NCI-H345 treated with DMSO at 0.1 percent for 48 hours (cell line): Measurements from ENCODE around the gene GSPT1.
"Not testable (repeated sequence)": the region's sequence is repeated elsewhere in the genome, so short reads cannot be mapped to it uniquely, and the experiment has no call there.

Experiments used
- DNase-seq: peaks from one replicate; lab custom pipeline; 2025; ENCODE audit not compliant: unreplicated experiment; lab: John Stamatoyannopoulos, UW

Gene GSPT1

GRCh38 chr16:11915644-11916523 is at the start of gene GSPT1:
Gene GSPT1 (minus strand): TSS chr16:11915956. CDS start chr16:11915720, 236 bp downstream.
- peak; percentile 96 for DNase-seq

GRCh38 chr16:11964761-11965551 is 49.2 kb upstream of the GSPT1 start, which contains the start of gene TNFRSF17:
Gene TNFRSF17 (plus strand): TSS chr16:11965210. CDS start chr16:11965325, 115 bp downstream.
- no peak for DNase-seq

DNA sequence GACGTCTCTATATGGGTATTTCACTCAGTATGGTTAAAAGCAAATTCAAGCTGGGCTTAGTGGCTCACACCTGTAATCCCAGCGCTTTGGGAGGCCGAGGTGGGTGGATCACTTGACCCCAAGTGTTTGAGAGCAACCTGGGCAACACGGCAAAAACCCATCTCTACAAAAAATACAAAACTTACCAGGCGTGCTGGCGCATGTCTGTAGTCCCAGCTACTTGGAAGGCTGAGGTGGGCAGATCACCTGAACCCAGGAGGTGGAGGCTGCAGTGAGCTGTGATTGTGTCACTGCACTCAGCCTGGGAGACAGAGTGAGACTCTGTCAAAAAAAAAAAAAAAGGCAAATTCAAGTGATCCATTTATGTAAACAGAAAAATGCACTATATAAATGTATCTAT is 48.0 kb upstream of the GSPT1 start:
- DNase-seq = no peak

GRCh38 chr16:11962978-11963377 is 47.2 kb upstream of the GSPT1 start:
- DNase-seq = not testable (repeated sequence)

- not testable (repeated sequence) for DNase-seq
These were observed 46.7 kb upstream of the GSPT1 start for GRCh38 chr16:11962457-11962856.

GRCh38 chr16:11957591-11958395 is 42.0 kb upstream of the GSPT1 start:
- DNase-seq = no peak

GRCh38 chr16:11956558-11956957 is 40.8 kb upstream of the GSPT1 start:
- DNase-seq = no peak

DNA sequence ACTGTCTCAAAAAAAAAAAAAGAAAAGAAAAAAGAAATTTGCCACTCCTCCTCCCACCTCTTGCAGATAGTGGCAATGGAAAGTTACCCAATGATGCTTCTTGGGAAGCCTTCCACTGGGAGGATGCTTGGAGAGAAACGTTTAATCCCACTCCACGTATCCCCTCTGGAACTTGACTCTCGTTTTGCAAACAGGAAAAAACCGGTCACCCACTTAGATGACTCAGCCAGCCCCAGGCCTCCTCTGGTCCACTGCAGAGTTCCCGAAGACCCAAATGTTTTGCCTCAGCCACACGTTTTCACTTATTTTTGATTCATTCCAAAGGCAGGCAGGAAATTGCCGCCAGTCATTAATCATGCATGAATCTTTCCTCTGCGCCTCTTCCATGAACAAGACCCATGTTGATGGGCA is 40.0 kb upstream of the GSPT1 start:
- DNase-seq = no peak

GRCh38 chr16:11953576-11953975 is 37.8 kb upstream of the GSPT1 start:
- DNase-seq = not testable (repeated sequence)

DNA sequence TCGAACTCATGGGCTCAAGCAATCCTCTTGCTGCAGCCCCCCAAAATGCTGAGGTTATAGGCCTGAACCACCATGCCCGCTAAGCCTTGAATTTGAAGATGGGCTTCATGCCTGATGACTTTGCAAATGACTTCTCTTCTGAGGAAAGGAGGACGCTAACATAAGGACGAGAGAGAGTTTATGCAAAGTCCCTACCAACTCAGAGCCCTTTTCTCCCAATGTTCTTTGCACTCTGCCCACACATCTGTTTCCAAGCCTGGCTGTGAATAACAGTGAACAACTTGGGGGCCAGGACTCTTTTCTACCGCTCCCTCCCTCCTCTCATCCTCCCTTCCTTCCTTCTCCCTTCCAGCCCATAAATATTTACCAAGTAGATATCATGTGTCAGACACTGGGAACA is 34.6 kb upstream of the GSPT1 start:
- no peak for DNase-seq

GRCh38 chr16:11949527-11949926 is 33.8 kb upstream of the GSPT1 start:
- peak; percentile 5 for DNase-seq

GRCh38 chr16:11948819-11949218 is 33.1 kb upstream of the GSPT1 start:
- DNase-seq = no peak

- no peak for DNase-seq
These were observed 30.7 kb upstream of the GSPT1 start for GRCh38 chr16:11946433-11946832.

- DNase-seq = not testable (repeated sequence)
These were observed 26.2 kb upstream of the GSPT1 start, which contains the start of gene NPIPB2 for GRCh38 chr16:11941945-11942344. Gene NPIPB2 (minus strand): TSS chr16:11942045. CDS start chr16:11942045, 0 bp downstream.

DNA sequence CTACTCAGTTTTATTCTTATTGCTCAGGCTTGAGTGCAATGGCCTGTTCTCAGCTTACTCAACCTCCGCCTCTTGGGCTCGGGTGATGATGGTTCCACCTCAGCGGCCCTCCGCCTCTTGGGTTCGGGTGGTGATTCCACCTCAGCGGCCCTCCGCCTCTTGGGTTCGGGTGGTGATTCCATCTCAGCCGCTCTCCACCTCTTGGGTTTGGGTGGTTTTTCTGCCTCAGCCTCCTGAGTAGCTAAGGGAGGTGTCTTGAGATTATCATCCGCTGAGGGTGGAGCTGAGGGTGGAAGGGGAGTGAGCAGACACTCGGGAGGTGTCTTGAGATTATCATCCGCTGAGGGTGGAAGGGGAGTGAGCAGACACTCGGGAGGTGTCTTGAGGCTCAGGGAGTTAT is 11.6 kb upstream of the GSPT1 start:
- not testable (repeated sequence) for DNase-seq

- DNase-seq = not testable (repeated sequence)
These were observed 8.3 kb upstream of the GSPT1 start for GRCh38 chr16:11924046-11924445.

GRCh38 chr16:11916524-11917285 is 949 bp upstream of the GSPT1 start:
- no peak for DNase-seq

DNA sequence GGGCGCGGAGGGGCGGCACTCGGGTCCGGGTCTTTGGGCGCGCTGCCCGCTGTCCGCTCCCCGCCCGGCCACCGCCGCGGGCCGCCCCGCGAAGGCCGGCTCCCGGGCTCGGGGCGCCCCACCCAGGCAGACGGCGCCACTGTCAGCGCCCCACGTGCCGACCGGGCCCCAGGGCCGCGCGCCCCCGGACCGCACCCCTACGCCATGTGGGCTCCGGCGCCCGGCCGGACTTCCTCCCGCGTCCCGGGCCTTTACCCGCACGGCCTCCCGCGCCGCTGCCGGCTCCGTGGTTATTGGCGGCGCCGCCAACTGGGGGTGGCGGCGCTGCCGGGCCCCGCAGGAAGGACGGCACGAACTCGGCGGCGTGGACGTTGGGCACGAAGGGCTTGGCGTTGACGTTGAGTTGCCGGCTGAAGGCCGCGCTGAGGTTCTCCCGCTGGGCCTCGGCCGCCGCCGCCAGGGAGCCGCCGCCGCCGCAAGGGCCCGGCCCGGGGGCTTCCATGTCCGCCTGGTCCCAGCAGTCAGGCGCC is 577 bp downstream of the GSPT1 start:
- no peak for DNase-seq

- no peak for DNase-seq
These were observed 1.3 kb downstream of the GSPT1 start for GRCh38 chr16:11914210-11915113.
